ENCODE data around the gene ALS2CL. TPM values are rescaled to one million over a fixed set of nuclear protein-coding genes. Genes with fewer than 3 reads are reported as not detected.

ALS2CL gene
- total and polyA plus RNA-seq, 10 of the 15 experiments (the other 5 are each of a cell fraction or from before 2014, with no cell fraction given): 0.01 to 0.05 TPM; not detected in 8

DNA sequence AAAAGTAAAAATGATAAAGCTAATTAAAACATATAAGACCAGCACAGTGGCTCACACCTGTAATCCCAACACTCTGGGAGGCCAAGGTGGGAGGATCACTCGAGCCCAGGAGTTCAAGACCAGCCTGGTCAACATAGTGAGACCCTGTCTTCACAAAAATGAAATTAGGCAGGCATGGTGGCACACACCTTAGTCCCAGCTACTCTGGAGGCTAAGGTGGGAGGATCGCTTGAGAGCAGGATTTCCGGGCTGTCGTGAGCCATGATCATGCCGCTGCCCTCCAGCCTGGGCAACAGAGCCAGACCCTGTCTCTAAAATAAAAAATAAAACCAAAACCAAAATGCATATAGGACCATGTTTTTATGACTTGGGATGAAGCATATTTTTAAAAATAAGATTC, 29.0 kb upstream of the ALS2CL start:
- Histone ChIP-seq H3K36me3 (ENCODE audit: control insufficient read depth in 2 of 2, insufficient read depth in 2 of 2, low read length in 1 of 2) (no peaks in the 10 kb centered on the region), H4K20me1 (ENCODE audit: control insufficient read depth, insufficient read depth) (no peaks in the 10 kb centered on the region), H3K27ac (ENCODE audit: control insufficient read depth, insufficient read depth) (no peak overlapping the region), H3K4me2 (ENCODE audit: control insufficient read depth, insufficient read depth) (no peak overlapping the region), H3K79me2 (ENCODE audit: control insufficient read depth, insufficient read depth, low read length) (no peaks in the 10 kb centered on the region), H3K4me3 (no peak overlapping the region), H2AFZ (ENCODE audit: control insufficient read depth, low read depth, low read length) (no peak overlapping the region), H3K27me3 (replicated peaks in 1 of 2; ENCODE audit: control insufficient read depth in 2 of 2, insufficient read depth in 2 of 2, low read length in 1 of 2) (no peaks in the 10 kb centered on the region), H3K4me1 (ENCODE audit: control insufficient read depth, insufficient read depth, low read length) (peaks cover 3% of the 10 kb centered on the region; the same call in 1 of the 2 replicates), H3K9me3 (replicated peaks; ENCODE audit: control insufficient read depth, insufficient read depth, low read length) (no peaks in the 10 kb centered on the region), H3K9ac (ENCODE audit: control insufficient read depth, insufficient read depth, low read length) (no peak overlapping the region)
- DNase-seq (ENCODE audit: low read depth, low spot score): no peak
- no peak for FAIRE-seq
- WGBS (ENCODE audit: insufficient coverage, insufficient replicate concordance, low lambda C conversion rate, missing lambda C conversion rate): 68% methylated on average over 5 of the region's 5 CpGs
- BruUV-seq (replicated peaks): no TSS peak
- in situ Hi-C loops (cut with MboI): no loop called here
- SMC1A ChIA-PET (ENCODE audit: uncharacterized antibody, unreplicated experiment): no interaction called here
- intact Hi-C loops (cut with micrococcal nuclease; ENCODE audit: unreplicated experiment): no loop called here
- ATAC-seq: no peak
- RAD21 ChIA-PET (ENCODE audit: unreplicated experiment): no interaction called here
- POLR2A ChIA-PET: no interaction called here
- TF ChIP-seq ZNF622 (IDR thresholded peaks at IDR 0.05) (no peak), RB1 (IDR thresholded peaks at IDR 0.05; ENCODE audit: borderline replicate concordance) (no peak), IKZF1 (conservative IDR thresholded peaks at IDR 0.05) (no peak), ZNF24 (IDR thresholded peaks at IDR 0.05) (no peak), DPF2 (IDR thresholded peaks at IDR 0.05) (no peak), SPI1 (IDR thresholded peaks at IDR 0.05; ENCODE audit: borderline replicate concordance, insufficient read depth, low read depth, low read length) (no peak), SREBF1 (IDR thresholded peaks at IDR 0.05; ENCODE audit: low read length) (no peak), ZNF274 (IDR thresholded peaks at IDR 0.05; ENCODE audit: insufficient read depth, insufficient read length) (no peak), TAF1 (IDR thresholded peaks at IDR 0.05; ENCODE audit: borderline replicate concordance, low read depth, low read length) (no peak), BCL3 (IDR thresholded peaks at IDR 0.05; ENCODE audit: borderline replicate concordance, insufficient read depth, low read depth, low read length, poor library complexity, severe bottlenecking) (no peak), HCFC1 (IDR thresholded peaks at IDR 0.05; ENCODE audit: low read length) (no peak), ZNF592 (IDR thresholded peaks at IDR 0.05) (no peak), RUNX3 (IDR thresholded peaks at IDR 0.05; ENCODE audit: low read length) (no peak), TCF7 (IDR thresholded peaks at IDR 0.05; ENCODE audit: borderline replicate concordance) (no peak), BRCA1 (IDR thresholded peaks at IDR 0.05; ENCODE audit: low read depth, low read length) (no peak), MTA2 (IDR thresholded peaks at IDR 0.05; ENCODE audit: low read depth) (no peak)
- TF ChIP-seq, protein P1, sequence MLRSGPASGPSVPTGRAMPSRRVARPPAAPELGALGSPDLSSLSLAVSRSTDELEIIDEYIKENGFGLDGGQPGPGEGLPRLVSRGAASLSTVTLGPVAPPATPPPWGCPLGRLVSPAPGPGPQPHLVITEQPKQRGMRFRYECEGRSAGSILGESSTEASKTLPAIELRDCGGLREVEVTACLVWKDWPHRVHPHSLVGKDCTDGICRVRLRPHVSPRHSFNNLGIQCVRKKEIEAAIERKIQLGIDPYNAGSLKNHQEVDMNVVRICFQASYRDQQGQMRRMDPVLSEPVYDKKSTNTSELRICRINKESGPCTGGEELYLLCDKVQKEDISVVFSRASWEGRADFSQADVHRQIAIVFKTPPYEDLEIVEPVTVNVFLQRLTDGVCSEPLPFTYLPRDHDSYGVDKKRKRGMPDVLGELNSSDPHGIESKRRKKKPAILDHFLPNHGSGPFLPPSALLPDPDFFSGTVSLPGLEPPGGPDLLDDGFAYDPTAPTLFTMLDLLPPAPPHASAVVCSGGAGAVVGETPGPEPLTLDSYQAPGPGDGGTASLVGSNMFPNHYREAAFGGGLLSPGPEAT (IDR thresholded peaks at IDR 0.05; ENCODE audit: low read depth): no peak
- CTCF ChIA-PET: no interaction called here
